CD4-positive, alpha-beta T cell treated with Interleukin-12 subunit alpha and Interleukin-12 subunit beta, for 1 hour (primary cell): ENCODE measurements around the gene NAA38.

Experiments used
- DNase-seq: peaks from one replicate; pipeline ENCODE4 v3.0.0-alpha.2; 2020

Gene NAA38, protein sequence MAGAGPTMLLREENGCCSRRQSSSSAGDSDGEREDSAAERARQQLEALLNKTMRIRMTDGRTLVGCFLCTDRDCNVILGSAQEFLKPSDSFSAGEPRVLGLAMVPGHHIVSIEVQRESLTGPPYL

DNA sequence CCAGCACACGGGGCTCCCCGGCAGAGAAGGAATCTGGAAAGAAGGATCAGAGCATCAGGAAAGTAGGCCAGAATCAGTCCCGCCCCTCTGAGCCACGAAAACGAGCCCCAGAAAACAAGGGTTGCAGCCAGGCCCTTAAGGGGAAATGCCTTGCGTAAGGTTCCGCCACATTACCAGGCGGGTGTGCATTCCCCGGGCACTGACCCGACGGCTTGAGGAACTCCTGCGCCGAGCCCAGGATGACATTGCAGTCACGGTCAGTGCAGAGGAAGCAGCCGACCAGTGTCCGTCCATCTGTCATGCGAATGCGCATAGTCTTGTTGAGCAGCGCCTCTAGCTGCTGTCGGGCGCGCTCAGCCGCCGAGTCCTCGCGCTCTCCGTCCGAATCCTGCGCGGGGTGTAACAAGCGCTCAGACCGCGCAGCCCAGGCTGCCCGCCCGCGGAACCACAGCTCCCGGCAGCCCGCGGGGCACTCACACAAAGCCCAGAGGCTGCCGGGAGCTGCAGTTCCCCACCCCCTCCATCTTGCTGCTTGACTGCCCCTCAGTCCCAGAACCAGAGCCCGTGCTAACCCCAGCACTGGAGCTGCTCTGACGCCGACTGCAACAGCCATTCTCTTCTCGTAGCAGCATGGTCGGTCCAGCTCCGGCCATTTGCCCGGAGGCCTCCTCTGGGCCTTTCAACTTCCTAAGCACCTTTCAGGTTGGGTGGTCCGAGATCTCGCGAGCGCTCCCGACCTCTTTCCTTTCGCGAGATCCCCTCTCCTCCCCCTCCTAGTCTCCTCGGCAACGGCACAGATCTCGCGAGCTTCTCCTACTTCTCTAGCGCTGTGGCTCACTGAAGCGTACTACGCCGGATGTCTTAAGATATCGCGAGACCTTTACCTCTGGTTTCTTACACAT lies at the start of gene NAA38:
Gene NAA38 (minus strand): TSS at position 749 of the 902 bp plus-strand sequence. CDS start 96 bp downstream, at position 653.
- peak; percentile 97 for DNase-seq

GRCh38 chr17:7903154-7904103 lies 46.1 kb upstream of the NAA38 start:
- no peak for DNase-seq

DNA sequence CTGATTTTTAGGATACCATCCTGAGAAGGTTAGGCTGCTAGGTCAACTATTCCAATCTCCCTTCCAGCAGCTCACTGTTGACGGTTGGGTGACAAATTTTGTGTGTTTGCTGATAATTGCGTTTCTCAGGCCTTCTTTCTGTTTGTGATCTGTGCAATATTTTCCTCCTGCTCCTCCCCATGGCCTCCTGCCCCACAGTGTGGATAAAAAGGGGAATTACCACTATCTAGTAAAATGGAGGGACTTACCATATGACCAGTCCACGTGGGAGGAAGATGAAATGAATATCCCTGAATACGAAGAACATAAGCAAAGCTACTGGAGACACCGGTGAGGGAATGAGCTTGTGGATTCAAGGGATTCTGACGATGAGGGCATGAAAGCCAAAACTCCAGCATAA lies 40.4 kb upstream of the NAA38 start:
- peak; percentile 45 for DNase-seq

GRCh38 chr17:7897090-7897489 lies 39.7 kb upstream of the NAA38 start:
- DNase-seq: no peak

DNA sequence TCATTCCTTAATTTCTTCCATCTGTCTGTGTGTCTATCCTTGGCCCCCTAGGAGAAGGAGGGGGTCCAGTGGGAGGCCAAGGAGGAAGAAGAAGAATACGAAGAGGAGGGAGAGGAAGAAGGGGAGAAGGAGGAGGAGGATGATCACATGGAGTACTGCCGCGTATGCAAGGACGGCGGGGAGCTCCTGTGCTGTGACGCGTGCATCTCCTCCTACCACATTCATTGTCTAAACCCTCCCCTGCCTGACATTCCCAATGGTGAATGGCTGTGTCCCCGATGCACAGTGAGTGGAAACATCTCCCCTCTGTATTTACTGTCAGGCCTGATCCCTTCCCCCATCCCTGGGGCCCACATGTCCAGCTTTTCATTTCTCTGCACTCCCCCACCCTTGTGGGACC lies 37.5 kb upstream of the NAA38 start:
- DNase-seq: no peak

- no peak for DNase-seq
Measured at GRCh38 chr17:7894226-7894625, 36.9 kb upstream of the NAA38 start.

- no peak for DNase-seq
Measured at GRCh38 chr17:7893187-7893880, 36.0 kb upstream of the NAA38 start.

DNA sequence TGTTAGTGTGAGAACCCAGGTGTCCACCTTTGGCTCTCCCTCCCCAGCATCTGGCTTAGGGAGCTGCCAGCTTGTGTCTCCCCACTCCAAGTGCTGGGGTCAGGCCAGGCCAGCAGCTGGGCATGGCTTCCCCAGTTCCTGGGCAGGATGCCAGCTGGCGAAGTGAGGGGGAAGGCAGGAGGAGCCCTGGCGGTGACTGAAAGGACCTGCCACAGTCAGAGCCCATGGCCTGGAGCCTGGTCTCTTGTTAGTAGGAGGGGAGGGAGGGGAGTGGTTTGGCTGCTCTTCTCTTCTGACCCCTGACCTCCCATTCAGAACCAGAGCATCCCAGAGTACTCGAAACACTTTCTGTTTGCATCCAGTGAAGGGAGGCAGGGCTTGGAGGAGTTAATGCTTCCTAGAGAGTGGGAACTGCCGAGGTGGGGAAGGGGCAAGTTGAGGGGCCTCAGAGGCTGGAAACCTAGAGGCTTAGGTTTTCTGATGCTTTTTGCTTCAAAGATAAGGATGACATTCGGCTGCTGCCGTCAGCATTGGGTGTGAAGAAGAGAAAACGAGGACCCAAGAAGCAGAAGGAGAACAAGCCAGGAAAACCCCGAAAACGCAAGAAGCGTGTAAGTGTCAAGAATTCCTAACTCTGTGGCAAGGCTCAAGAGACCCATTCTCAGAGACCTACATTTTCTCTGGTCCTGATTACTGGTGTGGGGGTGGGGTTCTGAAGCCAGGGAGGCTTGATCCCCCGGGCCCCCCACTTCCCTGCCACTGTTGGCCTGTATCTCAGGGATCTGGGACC lies 32.0 kb upstream of the NAA38 start:
- DNase-seq: peak; percentile 51

DNA sequence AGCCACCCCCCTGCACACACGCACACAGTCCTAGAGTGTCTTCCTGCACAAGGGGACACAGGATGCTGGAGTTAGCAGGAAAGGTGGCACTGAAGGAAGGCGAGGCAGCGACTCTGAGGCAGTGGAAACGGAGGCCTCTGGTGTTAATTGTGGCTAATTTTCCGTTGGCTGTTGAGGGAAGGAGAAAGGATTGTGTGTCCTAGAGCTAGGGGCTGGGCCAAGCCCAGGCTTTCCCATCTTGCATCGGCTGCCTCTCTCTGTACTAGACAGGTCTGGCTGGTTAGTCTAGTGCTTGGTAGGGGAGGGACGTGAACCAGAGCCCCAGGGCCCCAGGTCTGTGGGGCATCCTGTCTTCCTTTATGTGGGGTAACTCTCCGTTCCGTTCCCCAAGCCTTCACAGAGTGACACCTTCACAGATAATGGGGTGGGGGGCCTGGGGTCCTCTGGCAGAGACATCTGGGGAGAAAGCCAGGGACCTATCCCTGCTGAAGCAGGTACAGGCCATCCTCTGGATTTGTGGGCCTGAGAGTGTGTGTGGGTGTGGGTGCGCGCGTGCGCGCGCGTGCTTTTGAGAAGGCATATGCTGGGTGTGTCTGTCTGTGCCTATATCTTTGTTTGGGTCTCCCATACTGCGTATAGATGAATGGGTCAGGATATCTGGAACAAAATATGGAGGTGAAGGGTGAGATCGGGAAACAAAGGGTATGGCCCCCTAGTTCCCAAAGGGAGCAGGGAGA lies 31.0 kb upstream of the NAA38 start, which contains the start of gene CHD3:
Gene CHD3 (plus strand): TSS at position 606 of the 737 bp plus-strand sequence. CDS start 212 bp downstream, outside the sequence.
- peak; percentile 50 for DNase-seq

DNA sequence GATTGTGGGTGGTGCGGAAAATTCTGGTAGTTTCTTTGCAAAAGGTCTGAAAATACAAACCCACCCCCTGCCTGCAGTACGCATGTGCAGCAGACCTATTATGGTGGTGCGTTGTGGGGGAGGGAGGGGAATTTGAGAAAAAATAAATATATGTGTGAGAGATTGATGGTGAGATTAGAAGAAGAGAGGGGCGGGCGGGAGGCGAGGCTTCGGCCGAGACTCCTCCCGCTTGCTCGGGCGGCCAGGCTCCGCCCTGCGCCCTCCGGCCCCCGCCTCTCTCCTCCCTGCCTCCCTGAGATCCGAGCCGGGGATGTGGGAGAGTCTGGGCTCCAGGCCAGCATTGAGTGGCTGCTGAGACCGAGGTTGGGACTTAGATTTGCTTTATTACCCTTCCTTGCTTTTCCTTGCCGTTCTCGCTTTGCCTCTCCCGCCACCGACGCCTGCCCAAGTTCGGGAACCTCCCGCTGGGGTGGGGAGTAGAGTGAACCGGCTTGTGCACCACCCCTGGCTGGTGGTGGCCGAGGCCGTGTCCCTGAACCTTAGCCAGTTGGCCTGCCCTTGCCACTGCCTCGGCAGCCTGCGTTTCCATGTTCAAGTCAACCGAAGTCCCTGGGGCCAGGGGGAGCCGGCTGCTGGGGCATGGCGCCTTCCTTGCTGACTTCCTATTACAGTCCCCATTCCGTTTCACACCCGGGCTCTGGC lies 30.3 kb upstream of the NAA38 start:
- peak; percentile 96 for DNase-seq

DNA sequence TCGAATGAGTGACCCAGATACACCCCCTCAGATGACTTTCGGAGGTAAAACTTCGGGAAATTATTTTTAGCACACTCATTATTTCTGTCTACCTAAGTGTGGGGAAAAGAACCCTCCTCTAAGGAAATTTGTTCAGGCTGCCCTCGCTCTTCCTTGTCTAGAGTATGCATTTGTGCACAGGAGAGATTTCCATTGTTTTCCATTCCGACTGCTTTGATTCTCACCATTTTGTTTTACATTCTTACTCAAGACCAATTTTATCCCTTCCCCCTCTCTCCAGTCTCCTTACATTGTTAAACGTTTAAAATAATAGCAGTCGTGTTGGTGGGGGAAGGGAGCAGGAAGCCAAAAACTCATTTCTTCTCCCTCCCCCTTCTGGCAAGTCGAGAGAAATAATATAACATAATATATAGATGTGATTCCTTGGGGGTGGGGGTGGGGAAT lies 29.7 kb upstream of the NAA38 start:
- DNase-seq: no peak

DNA sequence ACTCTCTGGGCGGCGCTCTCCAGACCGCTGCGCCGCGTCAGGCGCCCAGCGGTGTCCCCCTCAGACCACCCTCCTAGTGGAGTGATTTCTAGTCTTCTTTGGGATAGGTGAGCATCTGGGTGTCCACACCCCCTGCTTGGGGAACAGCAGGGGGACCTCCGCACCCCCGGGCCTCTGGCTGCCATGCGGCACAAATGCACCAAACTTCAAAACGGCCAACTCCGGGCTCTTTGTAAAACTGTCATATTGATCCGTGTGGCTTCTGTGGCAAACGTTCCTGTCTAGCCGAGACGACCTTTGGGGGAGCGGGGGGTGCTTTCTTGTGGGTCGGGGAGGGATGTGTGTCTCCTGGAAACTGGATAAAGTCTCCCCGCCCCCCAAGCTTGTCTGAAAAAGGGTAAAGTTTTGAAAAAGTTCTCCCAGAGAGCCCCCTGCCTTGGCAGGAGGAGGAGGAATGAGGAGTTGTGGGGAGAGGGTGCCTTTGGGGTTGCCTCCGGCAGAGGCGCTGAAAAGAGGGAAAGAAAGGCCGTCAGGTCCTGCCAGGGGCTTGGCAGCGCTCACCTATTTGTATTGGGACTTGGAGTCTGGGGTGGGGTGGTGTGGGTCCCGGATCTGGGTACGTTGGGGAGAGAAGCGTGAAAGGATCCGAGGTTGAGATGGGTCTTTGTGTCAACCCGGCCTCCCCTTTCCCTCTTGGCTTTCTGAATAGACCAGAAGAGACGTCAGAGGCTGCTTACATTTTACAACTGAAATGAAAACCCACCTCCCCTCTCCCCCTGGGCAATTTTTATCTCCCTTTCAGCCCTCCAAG lies 29.1 kb upstream of the NAA38 start:
- peak; percentile 78 for DNase-seq

- DNase-seq: peak; percentile 62
Measured at GRCh38 chr17:7885367-7886226, 28.2 kb upstream of the NAA38 start.

- peak; percentile 56 for DNase-seq
Measured at GRCh38 chr17:7884581-7885366, 27.4 kb upstream of the NAA38 start.

GRCh38 chr17:7883781-7884386 lies 26.5 kb upstream of the NAA38 start:
- peak; percentile 74 for DNase-seq

DNA sequence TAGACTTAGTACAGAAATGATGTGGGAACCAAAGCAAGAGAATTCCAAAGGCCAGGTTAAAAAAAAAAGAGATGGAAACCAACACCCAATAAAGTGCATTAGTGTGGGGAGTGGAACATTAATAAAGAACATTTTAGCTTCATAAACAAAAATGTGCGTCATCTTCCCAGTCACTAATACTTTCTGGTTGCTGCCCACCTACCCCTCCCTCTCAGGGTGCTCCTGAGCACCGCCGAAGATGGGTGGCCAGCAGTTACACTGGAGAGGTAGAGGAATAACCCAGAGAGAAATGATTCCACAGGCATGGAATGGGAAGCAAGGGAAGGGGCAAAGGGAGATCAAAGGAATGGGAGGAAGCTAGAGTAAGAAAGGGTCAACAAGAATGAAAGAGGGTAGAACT lies 25.3 kb upstream of the NAA38 start:
- DNase-seq: no peak

GRCh38 chr17:7882068-7882467 lies 24.7 kb upstream of the NAA38 start:
- no peak for DNase-seq
